HG02973 (cell line): Measurements from ENCODE around the gene RPL35.

Source experiments
- ATAC-seq: cut with Tn5 transposase; IDR thresholded peaks from one replicate; pipeline ENCODE4 v1.9.1; 2021; ENCODE audit warnings: moderate library complexity; ENCODE audit not compliant: unreplicated experiment

Gene RPL35

GRCh38 chr9:124861342-124862229, at the start of gene RPL35, which contains the start of gene ARPC5L:
RPL35 (minus strand) TSS chr9:124861957; CDS start chr9:124861912, 45 bp downstream.
ARPC5L (plus strand) TSS chr9:124862130; CDS start chr9:124869291, 7,161 bp downstream.
- peak; percentile 85 for ATAC-seq

GRCh38 chr9:124908098-124908497, 46.3 kb upstream of the RPL35 start:
- no peak for ATAC-seq

GRCh38 chr9:124906966-124907365, 45.2 kb upstream of the RPL35 start:
- no peak for ATAC-seq

GRCh38 chr9:124899845-124900244, 38.1 kb upstream of the RPL35 start:
- ATAC-seq, result no peak

GRCh38 chr9:124897570-124898460, 36.1 kb upstream of the RPL35 start:
- ATAC-seq, result no peak

GRCh38 chr9:124894741-124895170, 33.0 kb upstream of the RPL35 start:
- ATAC-seq, result no peak

GRCh38 chr9:124894035-124894740, 32.4 kb upstream of the RPL35 start:
- ATAC-seq, result no peak

GRCh38 chr9:124890179-124890578, 28.4 kb upstream of the RPL35 start:
- ATAC-seq, result no peak

GRCh38 chr9:124889006-124889405, 27.2 kb upstream of the RPL35 start:
- ATAC-seq, result no peak

- no peak for ATAC-seq
These were observed 26.1 kb upstream of the RPL35 start for GRCh38 chr9:124887832-124888231.

GRCh38 chr9:124886866-124887492, 25.2 kb upstream of the RPL35 start:
- ATAC-seq, result no peak

GRCh38 chr9:124886461-124886860, 24.7 kb upstream of the RPL35 start:
- no peak for ATAC-seq

- no peak for ATAC-seq
These were observed 23.8 kb upstream of the RPL35 start for GRCh38 chr9:124885551-124885950.

GRCh38 chr9:124884376-124884775, 22.6 kb upstream of the RPL35 start:
- no peak for ATAC-seq

GRCh38 chr9:124882231-124882630, 20.5 kb upstream of the RPL35 start:
- no peak for ATAC-seq

GRCh38 chr9:124881138-124881743, 19.5 kb upstream of the RPL35 start:
- no peak for ATAC-seq

- ATAC-seq, result no peak
These were observed 18.7 kb upstream of the RPL35 start for GRCh38 chr9:124880501-124880900.

- no peak for ATAC-seq
These were observed 17.5 kb upstream of the RPL35 start for GRCh38 chr9:124879226-124879625.

- ATAC-seq, result no peak
These were observed 16.8 kb upstream of the RPL35 start for GRCh38 chr9:124878518-124878917.

- no peak for ATAC-seq
These were observed 16.3 kb upstream of the RPL35 start for GRCh38 chr9:124878021-124878420.
